GM19395 (cell line): ENCODE data around the gene HDAC5.
"Not testable (repeated sequence)": the region's sequence is repeated elsewhere in the genome, so short reads cannot be mapped to it uniquely, and the experiment has no call there.

ENCODE experiments used
- ATAC-seq: cut with Tn5 transposase; IDR thresholded peaks from one replicate; pipeline ENCODE4 v1.9.1; 2021; ENCODE audit warnings: mild to moderate bottlenecking, moderate library complexity; ENCODE audit not compliant: unreplicated experiment

HDAC5 gene

GRCh38 chr17:44037471-44037870, 86.0 kb downstream of the HDAC5 start:
- no peak for ATAC-seq

- ATAC-seq = not testable (repeated sequence)
Observed at GRCh38 chr17:44034688-44035087, 88.8 kb downstream of the HDAC5 start.

GRCh38 chr17:44033861-44034408, 89.5 kb downstream of the HDAC5 start:
- no peak for ATAC-seq

GRCh38 chr17:44030482-44030881, 93.0 kb downstream of the HDAC5 start:
- no peak for ATAC-seq

GRCh38 chr17:44029736-44030135, 93.7 kb downstream of the HDAC5 start:
- ATAC-seq = no peak
